Spinal cord (tissue), 10 donors: Measurements from ENCODE around the gene PDE7B. TPM values are rescaled to one million over a fixed set of nuclear protein-coding genes. Genes with fewer than 3 reads are reported as not detected.
A peak's percentile ranks its signal among the peaks of the same experiment; 100 is the strongest.

Source experiments
- DNase-seq, 6 donors: peaks; one replicate each; pipeline versions ENCODE4 v3.0.0 to v3.0.0-alpha.2; 2013 to 2015; ENCODE audit warnings: low spot score in 6 of 6, low read depth in 4 of 6
- H3K27ac ChIP-seq: one replicate; pipeline ENCODE4 v1.5.1; 2013; ENCODE audit warnings: low read depth, low read length, control low read depth
- H3K27me3 ChIP-seq: one replicate; pipeline ENCODE4 v1.6.1; 2013; ENCODE audit warnings: low read length; ENCODE audit not compliant: control insufficient read depth, insufficient read depth
- H3K36me3 ChIP-seq: one replicate; pipeline ENCODE4 v1.6.1; 2013; ENCODE audit warnings: low read length; ENCODE audit not compliant: control insufficient read depth, insufficient read depth
- H3K4me1 ChIP-seq: one replicate; pipeline ENCODE4 v1.6.1; 2013; ENCODE audit warnings: low read length; ENCODE audit not compliant: control insufficient read depth, insufficient read depth
- H3K4me3 ChIP-seq: one replicate; pipeline ENCODE4 v1.5.1; 2013; ENCODE audit warnings: low read depth, low read length, control low read depth
- H3K9me3 ChIP-seq: one replicate; pipeline ENCODE4 v1.6.1; 2013; ENCODE audit warnings: low read length; ENCODE audit not compliant: control insufficient read depth, insufficient read depth
- WGBS: methylation state at CpG from one replicate; pipeline ENCODE4 v1.1.5; 2013; ENCODE audit warnings: missing lambda C conversion rate; ENCODE audit not compliant: insufficient coverage; 5-methylcytosine and 5-hydroxymethylcytosine counted together
- polyA plus RNA-seq, 2 donors: library from polyadenylated mRNA; unstranded; fragments of 120-200 nt; gene quantifications; one replicate each; pipeline ENCODE4 v1.2.1, GENCODE V29; 2013; ENCODE audit not compliant: insufficient read length in 2 of 2
- total RNA-seq, 2 donors: library from RNA; depleted of rRNA in 1 of 2; stranded (reverse); fragments of 120-200 nt in 1 of 2; fragments of >200 nt in 1 of 2; gene quantifications; one replicate each; pipeline versions ENCODE4 v1.2.3 to v1.2.4, GENCODE V29; 2013 to 2014
- donor health status: healthy.

PDE7B gene
- total and polyA plus RNA-seq, 4 donors: 7.8 to 19.7 (median 12.4) TPM

- no CpG with 5 or more reads among the region's 2 CpGs for WGBS
- H3K36me3 ChIP-seq: no peaks in the 10 kb centered on the region
- no peak for DNase-seq
- H3K27me3 ChIP-seq: no peaks in the 10 kb centered on the region
- no peaks in the 10 kb centered on the region for H3K4me1 ChIP-seq
- H3K9me3 ChIP-seq: no peaks in the 10 kb centered on the region
- no peak overlapping the region for H3K27ac ChIP-seq
- H3K4me3 ChIP-seq: no peak overlapping the region
Measured at GRCh38 chr6:135819665-135820064, 31.8 kb upstream of the PDE7B start.

DNA sequence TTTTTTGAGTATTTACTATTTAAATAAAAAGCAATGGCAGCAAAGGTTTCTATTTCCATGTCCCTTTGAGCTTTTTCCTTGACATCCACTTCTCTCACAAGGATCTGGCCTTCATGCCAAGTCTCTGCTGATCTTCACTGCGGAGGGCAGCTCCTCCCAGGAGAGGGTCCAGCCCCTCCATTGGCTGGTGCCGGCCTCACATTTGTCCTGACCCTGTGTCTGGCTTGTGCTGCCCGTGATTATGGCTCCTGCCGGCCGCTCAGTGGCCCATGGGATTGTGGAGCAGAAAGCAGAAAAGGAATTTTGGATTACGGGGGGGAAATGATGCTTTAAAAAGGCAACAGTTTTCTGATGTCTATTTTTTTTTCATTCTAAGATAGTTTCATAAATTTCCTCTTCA is 31.2 kb upstream of the PDE7B start:
- Histone ChIP-seq H3K9me3 (no peaks in the 10 kb centered on the region), H3K36me3 (no peaks in the 10 kb centered on the region), H3K4me1 (no peaks in the 10 kb centered on the region), H3K27ac (no peak overlapping the region), H3K4me3 (no peak overlapping the region), H3K27me3 (no peaks in the 10 kb centered on the region)
- WGBS: 65% methylated on average over 3 of the region's 6 CpGs
- no peak for DNase-seq

DNA sequence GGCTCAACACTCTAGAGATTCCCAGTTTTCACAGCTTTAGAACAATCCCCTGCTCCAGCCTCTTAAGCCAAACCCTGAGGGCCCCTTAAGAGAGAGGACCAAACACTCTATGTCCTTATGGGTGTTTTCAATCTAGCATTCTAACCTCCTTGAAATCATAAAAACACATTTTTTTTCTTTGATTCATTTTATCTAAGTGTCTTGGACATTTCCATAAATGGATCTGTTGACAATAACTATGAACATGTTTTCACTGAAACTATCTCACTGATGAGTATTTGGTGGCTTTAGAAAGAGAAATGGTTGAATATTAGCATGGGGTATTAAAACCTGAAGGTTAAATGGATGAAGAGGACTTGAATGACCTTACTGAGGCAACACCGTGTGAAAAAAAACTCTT is 27.6 kb upstream of the PDE7B start:
- H3K9me3 ChIP-seq: no peaks in the 10 kb centered on the region
- no CpG with 5 or more reads among the region's 1 CpG for WGBS
- H3K4me3 ChIP-seq: no peak overlapping the region
- H3K4me1 ChIP-seq: no peaks in the 10 kb centered on the region
- H3K36me3 ChIP-seq: no peaks in the 10 kb centered on the region
- H3K27ac ChIP-seq: no peak overlapping the region
- no peak for DNase-seq
- no peaks in the 10 kb centered on the region for H3K27me3 ChIP-seq

DNA sequence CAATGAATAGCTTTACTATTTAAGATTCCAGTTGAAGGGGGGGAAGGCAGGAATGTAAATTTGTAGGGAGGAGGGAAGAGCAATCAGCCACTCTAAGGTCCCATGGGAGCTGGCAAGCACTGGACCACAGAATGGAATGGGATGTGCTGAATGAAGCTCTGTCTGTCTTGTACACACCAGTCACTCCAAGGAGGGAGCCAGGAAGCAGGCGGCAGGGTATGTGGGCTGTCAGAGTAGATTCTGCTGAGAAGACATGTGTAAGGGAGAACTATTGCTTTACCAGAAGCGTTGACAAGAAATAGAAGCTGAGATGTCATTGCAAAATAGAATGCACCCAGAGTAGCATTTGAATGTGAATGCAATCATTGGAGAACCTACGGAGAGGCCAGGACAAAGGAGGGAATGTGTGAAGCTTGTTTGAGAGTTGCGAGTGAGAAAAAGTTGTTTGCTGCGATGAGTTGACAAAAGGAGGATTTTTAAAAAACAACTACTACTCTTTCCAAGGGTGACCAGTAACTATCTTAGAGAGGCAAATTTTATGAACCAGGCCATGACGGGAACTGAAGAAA is 25.2 kb upstream of the PDE7B start:
- Histone ChIP-seq H3K9me3 (no peaks in the 10 kb centered on the region), H3K4me3 (no peak overlapping the region), H3K4me1 (no peaks in the 10 kb centered on the region), H3K36me3 (no peaks in the 10 kb centered on the region), H3K27me3 (no peaks in the 10 kb centered on the region), H3K27ac (no peak overlapping the region)
- 34% methylated on average over 2 of the region's 6 CpGs for whole genome bisulfite sequencing
- peak in 1 of 6 donors; percentile 33 for DNase-seq

- Histone ChIP-seq H3K27ac (no peak overlapping the region), H3K9me3 (no peaks in the 10 kb centered on the region), H3K4me3 (no peak overlapping the region), H3K36me3 (no peaks in the 10 kb centered on the region), H3K27me3 (no peaks in the 10 kb centered on the region), H3K4me1 (no peaks in the 10 kb centered on the region)
- no peak for DNase-seq
Measured at GRCh38 chr6:135828021-135828420, 23.5 kb upstream of the PDE7B start.

- H3K4me3 ChIP-seq: no peak overlapping the region
- no peaks in the 10 kb centered on the region for H3K4me1 ChIP-seq
- WGBS: no CpG with 5 or more reads among the region's 5 CpGs
- no peaks in the 10 kb centered on the region for H3K27me3 ChIP-seq
- no peaks in the 10 kb centered on the region for H3K36me3 ChIP-seq
- H3K27ac ChIP-seq: no peak overlapping the region
- H3K9me3 ChIP-seq: no peaks in the 10 kb centered on the region
- no peak for DNase-seq
Measured at GRCh38 chr6:135830452-135830881, 21.0 kb upstream of the PDE7B start.

GRCh38 chr6:135831016-135831415 is 20.5 kb upstream of the PDE7B start:
- Histone ChIP-seq H3K27ac (no peak overlapping the region), H3K4me1 (no peaks in the 10 kb centered on the region), H3K9me3 (no peaks in the 10 kb centered on the region), H3K4me3 (no peak overlapping the region), H3K27me3 (no peaks in the 10 kb centered on the region), H3K36me3 (no peaks in the 10 kb centered on the region)
- DNase-seq: peak in 1 of 6 donors; percentile 78
- WGBS: 17% methylated on average over 1 of the region's 3 CpGs

- DNase-seq: peak in 1 of 6 donors; percentile 3
- no peaks in the 10 kb centered on the region for H3K36me3 ChIP-seq
- H3K27me3 ChIP-seq: no peaks in the 10 kb centered on the region
- H3K4me3 ChIP-seq: no peak overlapping the region
- H3K9me3 ChIP-seq: no peaks in the 10 kb centered on the region
- WGBS: 93% methylated on average over 2 of the region's 3 CpGs
- no peak overlapping the region for H3K27ac ChIP-seq
- no peaks in the 10 kb centered on the region for H3K4me1 ChIP-seq
Measured at GRCh38 chr6:135832166-135832565, 19.3 kb upstream of the PDE7B start.

DNA sequence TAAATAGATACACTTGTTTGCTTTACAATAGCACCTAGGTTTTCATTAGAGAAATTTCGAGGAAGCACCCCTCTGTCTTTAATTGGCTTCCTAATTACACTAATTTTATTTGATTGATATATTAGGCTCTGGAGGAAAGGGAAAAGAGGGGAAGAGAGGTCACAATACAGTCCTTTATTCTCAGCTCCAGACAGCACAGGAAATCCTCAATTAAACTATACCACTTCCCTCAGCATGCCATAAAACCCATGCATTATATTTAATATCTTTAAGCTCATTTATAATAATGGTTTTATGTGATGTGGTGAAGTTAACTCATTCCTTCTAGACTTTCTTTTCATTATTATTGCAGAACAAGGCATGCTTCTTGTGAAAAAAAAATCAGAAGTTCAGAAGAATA is 17.7 kb upstream of the PDE7B start:
- Histone ChIP-seq H3K27me3 (no peaks in the 10 kb centered on the region), H3K9me3 (no peaks in the 10 kb centered on the region), H3K4me3 (no peak overlapping the region), H3K27ac (no peak overlapping the region), H3K4me1 (no peaks in the 10 kb centered on the region), H3K36me3 (no peaks in the 10 kb centered on the region)
- WGBS: no CpG with 5 or more reads among the region's 1 CpG
- peak in 1 of 6 donors; percentile 56 for DNase-seq

DNA sequence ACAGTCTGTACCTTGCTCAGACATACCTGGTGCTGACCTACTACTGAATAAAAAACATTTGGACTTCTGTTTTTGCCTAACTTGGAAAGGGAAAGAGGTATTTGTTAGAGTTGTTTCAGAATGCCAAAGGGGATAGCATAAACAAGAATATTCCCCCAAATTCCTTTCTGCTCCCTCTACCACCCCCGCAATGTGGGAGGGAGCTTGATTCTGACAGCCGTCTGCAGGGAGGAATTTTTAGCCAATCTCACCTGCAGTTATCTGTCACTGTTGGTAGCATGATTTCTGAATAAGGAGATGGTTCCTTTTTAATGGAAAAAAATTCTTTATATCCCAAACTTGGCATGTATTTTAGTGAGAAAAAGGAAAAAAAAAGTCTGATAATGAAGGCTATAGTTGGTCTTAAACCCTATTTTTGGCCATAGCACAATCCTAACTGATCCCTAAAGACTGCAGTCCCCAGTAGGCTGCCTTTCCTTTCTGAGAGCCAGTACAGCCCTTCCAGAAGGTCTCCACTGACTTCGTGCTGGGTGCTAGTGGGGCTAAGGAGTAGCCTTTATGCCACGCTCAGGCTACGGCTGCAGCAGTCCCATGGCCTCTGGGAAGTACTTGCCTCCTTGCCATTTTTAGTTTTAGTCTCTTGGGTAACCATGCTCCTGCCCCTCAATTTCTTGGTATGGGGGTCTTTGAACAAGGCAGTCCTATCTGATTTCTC is 13.6 kb upstream of the PDE7B start:
- WGBS: 100% methylated on average over 3 of the region's 5 CpGs
- H3K36me3 ChIP-seq: no peaks in the 10 kb centered on the region

More for the DNA sequence above, 13.6 kb upstream of the PDE7B start:
- Histone ChIP-seq H3K4me3 (no peak overlapping the region), H3K27ac (no peak overlapping the region), H3K4me1 (no peaks in the 10 kb centered on the region), H3K27me3 (no peaks in the 10 kb centered on the region), H3K9me3 (no peaks in the 10 kb centered on the region)
- DNase-seq: no peak
